ENCODE results near the gene MOK.

Gene MOK

GRCh38 chr14:102223682-102224081 is 81.3 kb downstream of the MOK start:
- no peak for DNase-seq (ENCODE audit: low read depth)

GRCh38 chr14:102222751-102223150 is 82.2 kb downstream of the MOK start:
- no peak for DNase-seq (ENCODE audit: low read depth)

- no peak for DNase-seq (ENCODE audit: low read depth)
Measured at GRCh38 chr14:102222009-102222575, 82.9 kb downstream of the MOK start.

- no peak for DNase-seq (ENCODE audit: low read depth)
Measured at GRCh38 chr14:102221026-102221425, 83.9 kb downstream of the MOK start.

GRCh38 chr14:102220031-102220430 is 84.9 kb downstream of the MOK start:
- DNase-seq (ENCODE audit: low read depth) = no peak

- no peak for DNase-seq (ENCODE audit: low read depth)
Measured at GRCh38 chr14:102219316-102219715, 85.6 kb downstream of the MOK start.

GRCh38 chr14:102218688-102219087 is 86.3 kb downstream of the MOK start:
- no peak for DNase-seq (ENCODE audit: low read depth)

- DNase-seq (ENCODE audit: low read depth) = no peak
Measured at GRCh38 chr14:102217987-102218421, 87.0 kb downstream of the MOK start.

- no peak for DNase-seq (ENCODE audit: low read depth)
Measured at GRCh38 chr14:102217399-102217798, 87.6 kb downstream of the MOK start.

- DNase-seq (ENCODE audit: low read depth) = no peak
Measured at GRCh38 chr14:102215576-102216250, 89.3 kb downstream of the MOK start.

- DNase-seq (ENCODE audit: low read depth) = no peak
Measured at GRCh38 chr14:102215071-102215470, 89.9 kb downstream of the MOK start.

- no peak for DNase-seq (ENCODE audit: low read depth)
Measured at GRCh38 chr14:102213984-102214658, 90.8 kb downstream of the MOK start.

- no peak for DNase-seq (ENCODE audit: low read depth)
Measured at GRCh38 chr14:102213470-102213869, 91.5 kb downstream of the MOK start.

GRCh38 chr14:102212845-102213244 is 92.1 kb downstream of the MOK start:
- DNase-seq (ENCODE audit: low read depth) = no peak

- DNase-seq (ENCODE audit: low read depth) = no peak
Measured at GRCh38 chr14:102212356-102212755, 92.6 kb downstream of the MOK start.

GRCh38 chr14:102211240-102211639 is 93.7 kb downstream of the MOK start:
- no peak for DNase-seq (ENCODE audit: low read depth)

GRCh38 chr14:102210421-102211042 is 94.4 kb downstream of the MOK start:
- no peak for DNase-seq (ENCODE audit: low read depth)

GRCh38 chr14:102209224-102209966 is 95.6 kb downstream of the MOK start:
- no peak for DNase-seq (ENCODE audit: low read depth)

GRCh38 chr14:102208741-102209140 is 96.2 kb downstream of the MOK start:
- DNase-seq (ENCODE audit: low read depth) = no peak

- DNase-seq (ENCODE audit: low read depth) = no peak
Measured at GRCh38 chr14:102207831-102208365, 97.1 kb downstream of the MOK start.

- no peak for DNase-seq (ENCODE audit: low read depth)
Measured at GRCh38 chr14:102206918-102207317, 98.0 kb downstream of the MOK start.

- DNase-seq (ENCODE audit: low read depth) = no peak
Measured at GRCh38 chr14:102205560-102205959, 99.4 kb downstream of the MOK start.
